GM19240 (cell line): ENCODE results near the gene LMO2.
A peak's percentile ranks its signal among the peaks of the same experiment; 100 is the strongest.
"Not testable (repeated sequence)": the region's sequence is repeated elsewhere in the genome, so short reads cannot be mapped to it uniquely, and the experiment has no call there.

Source experiments
- DNase-seq: peaks from one replicate; pipeline ENCODE4 v3.0.0; 2011; ENCODE audit warnings: low spot score; ENCODE audit not compliant: insufficient read length

The LMO2 gene

DNA sequence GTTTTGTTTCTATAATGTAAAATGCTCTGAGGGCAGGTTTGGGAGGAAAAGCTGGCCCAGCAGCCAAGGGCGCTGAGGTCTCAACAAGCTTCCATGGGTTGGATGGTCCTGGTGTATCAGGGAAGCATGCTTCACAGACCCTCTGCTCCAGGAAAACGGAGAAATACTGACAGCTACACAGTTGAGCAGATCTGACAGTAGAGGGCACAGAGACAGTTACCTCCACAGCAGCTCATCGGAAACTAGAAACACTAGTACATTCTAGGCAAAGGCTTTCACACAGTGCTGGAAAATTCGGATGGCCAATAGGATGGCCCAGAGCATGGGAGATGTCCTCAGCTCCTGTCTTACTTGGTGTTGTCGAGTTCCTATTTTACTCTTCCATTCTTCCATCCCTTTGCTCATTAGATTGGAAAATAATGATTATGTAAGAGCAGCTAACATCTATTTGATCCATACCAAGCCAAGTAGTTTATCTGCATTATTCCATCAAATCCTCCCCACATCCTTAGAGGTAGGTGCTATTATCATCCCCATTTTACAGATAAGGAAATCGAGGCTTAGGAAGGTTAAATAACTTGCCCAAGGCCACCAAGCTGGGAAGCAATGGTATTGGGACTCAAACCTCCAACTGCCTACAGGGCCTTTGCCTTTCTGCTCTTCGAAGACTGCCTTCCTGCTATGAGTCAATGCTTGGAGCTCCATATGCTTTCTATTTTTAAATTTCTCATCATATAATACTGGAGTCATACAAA, 28.3 kb downstream of the LMO2 start:
- no peak for DNase-seq

DNA sequence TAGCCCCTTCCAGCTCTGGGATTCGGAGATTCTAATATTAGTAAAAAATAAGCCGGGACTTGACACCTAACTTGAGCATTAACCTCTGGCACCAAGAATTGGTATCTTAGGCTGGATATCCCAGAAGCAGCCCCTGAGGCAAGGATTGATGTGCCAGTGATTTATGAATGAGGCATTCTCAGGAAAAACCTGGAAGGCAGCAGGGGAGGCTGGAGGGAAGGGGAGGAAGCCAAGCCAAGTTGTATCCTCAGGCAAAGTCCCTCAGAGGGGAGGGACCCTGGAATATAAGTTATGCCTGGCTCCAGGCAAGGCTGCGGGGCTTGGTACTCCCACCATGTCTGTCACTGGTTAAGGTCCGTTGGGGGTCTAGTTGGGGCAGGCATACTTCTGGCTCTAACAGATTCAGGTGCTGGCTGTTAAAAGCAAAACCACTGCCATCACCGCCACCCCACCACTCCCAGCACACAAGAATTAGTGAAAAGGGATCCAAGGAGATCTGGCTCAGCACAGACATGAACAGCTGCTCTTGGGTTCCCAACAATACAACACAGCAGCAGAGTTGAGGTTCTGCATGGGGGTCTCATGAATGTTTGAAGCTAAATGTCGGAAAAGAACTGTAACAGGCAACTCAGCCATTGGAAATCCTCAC, 29.8 kb downstream of the LMO2 start:
- DNase-seq, result no peak

DNA sequence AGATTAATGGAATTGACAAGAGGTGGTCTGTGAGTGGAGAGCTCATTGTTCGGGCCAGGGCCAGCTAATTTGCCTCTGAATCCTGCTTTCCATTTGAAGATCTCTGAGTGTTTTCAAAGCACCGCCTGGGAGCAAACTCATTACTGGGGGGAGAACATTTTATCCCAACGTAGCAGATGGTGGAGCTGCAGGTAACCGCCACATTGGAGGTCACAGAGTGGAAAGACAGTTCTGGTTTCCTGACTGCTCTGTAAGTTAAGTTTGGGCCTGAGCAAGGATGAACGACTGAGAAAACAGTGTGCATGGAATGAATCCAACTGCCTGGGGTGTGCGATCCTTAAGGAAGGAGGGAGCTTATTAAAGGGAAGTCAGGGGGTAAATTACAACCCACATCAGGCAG, 30.5 kb downstream of the LMO2 start:
- DNase-seq, result no peak

DNA sequence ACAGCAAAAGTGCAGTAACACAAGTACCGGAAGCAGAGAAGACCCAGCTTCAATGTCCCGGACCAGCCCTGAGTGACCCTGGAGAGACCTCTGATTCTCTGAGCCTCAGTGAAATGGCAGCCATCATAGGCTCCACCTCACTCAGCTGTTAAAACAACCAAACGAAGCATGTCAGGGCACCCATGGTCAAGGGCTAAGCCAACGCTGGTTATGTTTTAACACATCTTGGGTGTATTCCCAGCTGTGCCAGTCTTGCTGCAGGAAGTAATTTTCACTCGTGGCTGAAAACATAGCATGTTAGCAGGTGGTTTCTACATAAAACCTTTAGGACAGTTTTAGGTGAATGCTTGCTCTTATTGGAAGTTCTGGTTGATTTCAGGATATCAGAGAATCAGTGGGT, 30.9 kb downstream of the LMO2 start:
- DNase-seq, result no peak

DNA sequence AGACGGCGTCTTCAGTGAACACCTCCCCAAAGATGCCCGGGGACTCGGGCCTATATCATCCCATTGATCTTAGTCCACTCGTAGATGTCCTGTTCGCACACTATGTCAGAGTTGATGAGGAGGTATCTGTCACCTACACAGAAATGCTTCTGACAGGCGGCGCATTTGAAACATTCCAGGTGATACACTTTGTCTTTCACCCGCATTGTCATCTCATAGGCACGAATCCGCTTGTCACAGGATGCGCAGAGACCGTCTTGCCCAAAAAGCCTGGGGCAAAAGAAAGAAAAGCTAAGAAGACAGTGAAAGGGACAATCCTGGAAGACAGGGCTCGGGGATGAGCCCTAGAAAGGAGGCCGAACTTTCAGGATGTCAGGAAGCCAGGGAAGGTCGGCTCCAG, 32.6 kb downstream of the LMO2 start:
- no peak for DNase-seq

DNA sequence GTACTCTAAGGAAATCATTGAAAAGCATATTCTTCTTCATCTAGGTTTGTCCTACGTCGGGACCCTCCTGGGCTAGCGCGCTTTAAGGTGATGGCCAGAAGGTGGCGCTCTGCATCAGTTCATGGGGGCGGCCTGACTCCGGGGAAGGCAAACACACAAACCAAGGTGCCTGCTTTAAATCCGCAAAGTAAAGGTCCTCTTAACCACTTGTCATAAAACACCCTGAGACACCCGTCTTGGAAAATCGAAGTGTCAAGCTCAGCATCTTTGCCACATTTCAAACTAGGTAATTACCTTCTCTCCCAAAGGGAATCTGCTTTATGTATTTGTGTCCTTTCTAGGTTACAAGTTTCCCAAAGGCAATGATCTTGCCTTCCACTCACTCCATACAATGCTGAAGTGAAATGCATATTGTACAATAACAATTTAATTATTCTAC, 33.9 kb downstream of the LMO2 start:
- DNase-seq, result peak; percentile 58

DNA sequence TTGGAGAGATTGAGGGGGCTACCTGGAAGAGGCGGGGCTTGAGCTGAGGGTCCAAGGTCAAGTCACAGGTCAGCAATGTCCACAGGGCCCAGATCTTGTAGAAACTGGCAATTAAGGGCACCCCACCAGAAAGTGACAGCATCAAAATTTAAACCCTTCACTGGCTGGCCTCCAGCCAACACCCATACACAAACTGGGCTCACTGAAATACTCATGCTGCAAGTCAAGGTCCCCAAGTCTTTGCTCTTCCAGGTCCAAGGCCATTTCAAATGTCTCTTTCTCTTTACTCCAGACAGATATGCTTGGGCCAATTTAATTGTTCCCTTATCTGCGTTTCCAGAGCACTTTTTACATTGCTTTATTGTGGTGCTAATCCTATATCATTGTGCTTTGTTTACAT, 36.4 kb downstream of the LMO2 start:
- DNase-seq, result no peak

DNA sequence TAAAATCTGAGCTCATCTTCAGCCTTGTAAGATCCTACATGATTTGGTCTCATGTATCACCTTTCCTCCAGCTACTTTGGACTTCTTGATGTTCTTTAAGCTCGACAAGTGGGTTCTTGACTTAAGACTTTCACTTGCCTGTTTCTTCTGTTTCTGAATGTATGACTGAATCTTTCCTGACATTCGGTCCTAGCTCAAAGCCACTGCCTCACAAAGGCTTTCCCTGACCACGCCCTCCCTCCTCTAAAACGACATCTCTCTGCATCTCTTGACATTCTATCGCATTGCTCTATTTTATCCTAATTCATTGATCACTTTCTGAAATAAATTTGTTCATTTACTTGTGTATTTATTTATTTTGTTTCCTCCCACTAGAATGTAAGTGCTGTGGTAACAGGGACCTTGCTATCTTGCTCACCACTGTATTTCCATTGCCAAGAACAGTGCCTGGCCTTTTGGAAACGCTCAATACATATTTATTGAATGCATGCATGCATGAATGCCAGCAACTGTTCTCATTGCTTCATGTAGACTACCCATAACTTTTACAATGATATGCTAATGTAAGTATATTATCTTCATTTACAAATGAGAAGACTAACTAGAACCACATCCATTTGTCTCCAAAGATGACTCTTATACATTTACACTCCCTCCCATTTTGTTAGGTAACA, 43.0 kb downstream of the LMO2 start:
- DNase-seq, result no peak

DNA sequence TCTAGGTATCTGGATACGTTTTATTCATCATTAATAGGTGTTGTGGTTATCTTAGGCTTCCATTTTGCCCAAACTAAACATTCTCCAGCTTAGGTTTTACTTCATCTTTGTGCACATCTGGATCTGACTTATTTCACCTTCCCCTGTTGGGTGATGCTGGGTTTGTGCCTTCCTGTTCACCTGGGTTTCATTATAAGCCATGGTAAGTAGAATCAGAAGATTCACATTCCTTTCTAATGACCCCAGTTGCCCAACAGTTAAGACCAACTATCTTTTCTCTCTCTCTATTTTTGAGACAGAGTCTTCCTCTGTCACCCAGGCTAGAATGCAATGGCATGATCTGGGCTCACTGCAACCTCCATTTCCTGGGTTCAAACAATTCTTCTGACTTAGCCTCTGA, 44.6 kb downstream of the LMO2 start:
- no peak for DNase-seq

DNA sequence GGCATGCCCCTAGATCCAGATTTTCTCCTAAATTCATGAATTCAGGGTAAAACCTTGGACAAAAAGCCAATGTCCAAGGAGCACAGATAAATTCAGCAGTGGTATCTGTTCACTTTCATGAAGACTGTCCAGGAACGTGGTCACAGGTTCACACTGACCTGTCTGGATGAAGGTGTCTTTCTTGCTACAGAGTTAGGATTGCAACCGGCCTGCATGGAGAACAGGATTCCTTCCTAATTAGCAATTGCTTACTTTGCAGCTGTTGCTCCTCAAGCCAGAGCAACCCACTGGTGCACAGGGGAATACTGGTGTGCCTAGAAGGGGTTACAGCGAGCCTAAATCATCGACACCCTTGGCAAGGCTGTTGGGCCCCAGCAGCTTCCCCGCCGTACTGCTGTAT, 47.6 kb downstream of the LMO2 start:
- DNase-seq, result no peak

DNA sequence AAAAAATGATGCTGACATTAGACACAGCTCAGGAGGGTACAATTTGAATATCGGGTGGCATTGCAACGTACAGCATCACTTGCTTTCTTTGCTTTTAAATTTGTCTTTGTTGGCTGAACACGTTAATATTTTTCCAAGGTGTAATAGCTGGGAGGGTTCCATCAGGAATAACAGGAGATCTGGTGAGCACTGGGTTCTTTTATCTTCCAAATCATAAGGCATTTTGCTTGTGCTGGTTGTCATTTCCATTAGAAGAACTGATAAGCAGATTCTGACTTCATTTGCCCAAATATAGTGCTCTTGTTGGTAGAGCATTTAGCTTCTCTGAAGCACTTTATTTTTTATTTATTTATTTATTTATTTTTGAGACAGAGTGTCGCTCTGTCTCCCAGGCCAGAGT, 48.9 kb downstream of the LMO2 start:
- DNase-seq, result no peak

DNA sequence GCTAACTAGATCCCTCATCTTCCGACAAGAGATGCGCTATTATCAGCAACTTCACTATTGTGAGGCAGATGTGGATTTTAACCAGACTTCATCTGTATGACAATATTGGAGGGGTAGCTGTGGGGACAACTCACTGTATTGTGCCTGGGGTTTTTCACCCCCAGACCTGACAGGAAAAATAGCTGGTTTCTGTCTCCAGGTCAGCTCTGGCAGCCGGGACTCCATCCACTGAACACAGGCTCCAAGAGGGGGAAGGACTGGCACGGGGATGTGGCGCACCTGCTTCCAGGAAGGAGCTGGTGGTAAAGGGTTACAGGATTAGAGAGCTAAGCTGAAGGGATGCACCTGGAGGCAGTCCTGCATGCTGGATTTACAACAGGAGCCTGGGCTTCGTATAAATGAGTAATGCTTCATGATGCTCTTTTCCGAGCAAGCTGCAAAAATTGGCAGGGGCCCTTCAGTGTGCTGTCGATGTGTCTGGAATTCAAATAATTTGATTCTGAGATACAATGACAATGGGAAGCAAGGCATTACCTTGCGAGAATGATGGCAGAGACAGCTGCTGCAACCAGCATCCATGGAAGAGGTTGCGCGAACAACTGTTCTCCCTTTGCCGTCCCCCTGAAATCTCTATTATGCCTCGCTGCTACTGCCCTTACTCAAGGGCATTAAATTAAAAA, 49.5 kb downstream of the LMO2 start:
- DNase-seq, result no peak

DNA sequence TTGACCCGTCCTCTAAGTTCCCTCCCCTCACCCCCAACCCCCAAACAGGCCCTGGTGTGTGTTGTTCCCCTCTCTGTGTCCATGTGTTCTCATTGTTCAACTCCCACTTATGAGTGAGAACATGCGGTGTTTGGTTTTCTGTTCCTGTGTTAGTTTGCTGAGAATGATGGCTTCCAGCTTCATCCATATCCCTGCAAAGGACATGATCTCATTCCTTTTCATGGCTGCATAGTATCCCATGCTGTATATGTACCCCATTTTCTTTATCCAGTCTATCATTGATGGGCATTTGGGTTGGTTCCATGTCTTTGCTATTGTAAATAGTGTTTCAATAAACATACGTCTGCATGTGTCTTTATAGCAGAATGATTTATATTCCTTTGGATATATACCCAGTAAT, 53.6 kb downstream of the LMO2 start:
- DNase-seq, result not testable (repeated sequence)

DNA sequence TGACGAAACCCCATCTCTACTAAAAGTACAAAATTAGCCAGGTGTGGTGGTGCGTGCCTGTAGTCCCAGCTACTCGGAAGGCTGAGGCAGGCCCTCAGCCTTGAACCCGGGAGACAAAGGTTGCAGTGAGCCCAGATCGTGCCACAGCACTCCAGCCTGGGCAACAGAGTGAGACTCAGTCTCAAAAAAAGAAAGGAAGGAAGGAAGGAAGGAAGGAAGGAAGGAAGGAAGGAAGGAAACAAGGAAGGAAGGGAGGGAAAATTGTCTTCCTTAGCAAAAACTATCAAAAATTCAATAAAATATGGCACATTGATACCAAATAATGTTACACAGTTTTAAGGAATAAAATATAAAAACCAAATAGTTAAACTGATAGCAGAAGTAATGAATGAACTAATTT, 54.5 kb downstream of the LMO2 start:
- not testable (repeated sequence) for DNase-seq

DNA sequence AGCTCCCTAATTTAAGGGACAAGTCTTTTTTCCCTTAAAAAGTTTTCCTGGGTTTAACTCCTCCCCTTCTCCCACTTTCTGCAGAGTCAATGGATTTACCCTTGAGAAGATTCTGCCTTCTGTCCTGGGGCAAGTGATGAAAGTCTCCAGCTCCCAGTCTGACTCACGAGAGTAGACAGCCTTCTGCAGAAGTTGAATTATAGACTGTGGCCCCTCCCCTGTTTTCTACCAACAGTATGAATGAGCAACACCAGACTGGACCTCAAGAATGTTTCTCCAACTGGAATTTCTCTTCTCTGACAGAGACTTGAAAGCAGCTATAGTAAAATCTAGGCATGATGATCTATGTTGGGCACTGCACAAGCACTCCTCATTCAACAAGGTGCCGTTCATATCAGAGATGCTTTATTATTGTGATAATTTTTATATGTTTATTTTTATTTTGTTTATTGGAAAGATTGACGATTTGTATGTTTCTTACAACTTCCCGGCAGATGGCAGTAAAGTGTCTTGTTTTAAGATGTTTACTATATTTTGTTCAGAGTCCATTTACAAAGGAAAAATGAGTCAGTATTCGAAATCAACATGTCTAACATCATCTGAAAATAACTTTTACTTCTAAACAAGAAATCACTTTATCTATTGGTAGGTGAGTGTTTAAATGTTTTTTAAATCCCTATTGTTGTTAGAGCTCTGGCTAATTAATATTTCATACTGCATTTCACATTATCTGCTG, 56.6 kb downstream of the LMO2 start:
- DNase-seq, result no peak

DNA sequence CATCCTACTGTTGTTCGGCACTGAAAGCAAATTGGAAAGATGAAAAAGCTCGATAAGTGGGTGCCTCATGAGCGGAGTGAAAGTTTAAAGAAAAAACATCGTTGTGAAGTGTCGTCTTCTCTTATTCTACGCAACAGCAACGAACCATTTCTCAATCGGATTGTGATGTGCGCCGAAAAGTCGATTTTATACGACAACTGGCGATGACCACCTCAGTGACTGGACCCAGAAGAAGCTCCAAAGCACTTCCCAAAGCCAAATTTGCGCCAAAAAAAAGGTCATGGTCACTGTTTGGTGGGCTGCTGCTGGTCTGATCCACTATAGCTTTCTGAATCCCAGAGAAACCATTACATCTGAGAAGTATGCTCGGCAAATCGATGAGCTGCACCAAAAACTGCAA, 59.2 kb downstream of the LMO2 start:
- no peak for DNase-seq

DNA sequence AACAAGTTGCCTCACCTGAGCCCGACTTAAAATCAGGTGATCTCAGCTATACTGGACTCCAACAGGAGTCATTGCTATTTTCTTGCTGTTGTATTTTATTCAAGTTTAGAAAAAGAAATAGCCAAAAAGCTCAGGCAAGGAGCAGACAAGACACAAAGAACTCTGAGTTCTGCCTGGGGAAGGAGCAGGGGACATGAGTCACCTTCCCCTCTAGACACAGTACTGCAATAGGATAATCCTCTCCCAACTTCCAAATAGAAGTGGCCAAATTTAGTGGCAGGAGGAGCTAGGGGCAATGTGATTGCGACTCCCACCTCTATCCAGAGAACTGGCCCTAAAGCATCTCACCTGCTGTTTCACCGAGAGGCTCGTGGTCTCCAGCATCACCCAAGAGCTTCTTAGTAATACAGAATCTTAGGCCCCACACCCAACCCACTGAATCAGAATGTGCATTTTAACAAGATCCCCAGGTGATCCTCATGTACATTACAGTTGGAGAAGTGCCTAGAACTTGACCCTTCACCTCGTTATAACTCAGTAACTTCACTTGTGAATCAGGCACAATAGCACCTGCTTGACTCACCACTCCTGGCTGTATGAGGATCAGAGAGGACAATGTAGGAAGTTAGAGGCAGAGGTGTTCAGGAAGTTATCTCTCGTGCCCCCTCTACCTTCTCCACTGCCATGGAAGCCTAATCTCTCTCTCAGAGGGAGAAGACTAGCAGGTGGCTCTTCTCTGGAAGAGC, 60.8 kb downstream of the LMO2 start:
- no peak for DNase-seq

DNA sequence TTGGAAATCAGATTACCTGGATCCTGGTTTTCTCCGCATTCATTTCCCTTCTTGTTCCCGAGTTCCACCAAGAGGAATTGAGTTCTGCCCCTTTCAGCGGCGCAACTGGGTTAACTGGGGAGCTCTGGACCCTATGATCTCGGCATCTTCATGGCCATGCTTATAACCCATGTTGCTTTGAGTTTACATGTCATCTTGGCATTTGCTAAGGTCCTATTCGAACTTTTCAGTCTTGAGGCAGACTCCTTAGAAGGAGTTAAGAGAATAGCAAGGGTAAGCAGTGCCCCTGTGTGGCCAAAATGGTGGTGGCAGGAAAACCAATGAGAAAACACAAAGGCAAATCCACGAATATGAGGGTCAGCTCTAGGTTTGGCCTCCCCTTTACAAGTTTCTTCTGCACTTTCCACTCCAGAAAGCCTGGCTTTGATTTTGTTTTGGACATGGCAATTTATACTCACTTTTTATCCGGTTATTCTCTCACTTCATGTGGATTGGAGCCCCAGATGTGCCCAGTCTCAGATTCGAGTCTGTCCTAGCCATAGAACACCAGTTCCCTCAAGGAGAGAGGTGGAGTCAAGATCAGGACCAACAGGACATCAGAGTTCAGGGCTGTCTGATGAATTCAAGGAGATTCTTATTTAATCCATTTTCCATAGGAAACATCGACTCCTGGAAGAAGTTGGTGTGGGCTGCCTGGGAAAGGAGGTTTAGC, 62.3 kb downstream of the LMO2 start:
- peak; percentile 45 for DNase-seq

DNA sequence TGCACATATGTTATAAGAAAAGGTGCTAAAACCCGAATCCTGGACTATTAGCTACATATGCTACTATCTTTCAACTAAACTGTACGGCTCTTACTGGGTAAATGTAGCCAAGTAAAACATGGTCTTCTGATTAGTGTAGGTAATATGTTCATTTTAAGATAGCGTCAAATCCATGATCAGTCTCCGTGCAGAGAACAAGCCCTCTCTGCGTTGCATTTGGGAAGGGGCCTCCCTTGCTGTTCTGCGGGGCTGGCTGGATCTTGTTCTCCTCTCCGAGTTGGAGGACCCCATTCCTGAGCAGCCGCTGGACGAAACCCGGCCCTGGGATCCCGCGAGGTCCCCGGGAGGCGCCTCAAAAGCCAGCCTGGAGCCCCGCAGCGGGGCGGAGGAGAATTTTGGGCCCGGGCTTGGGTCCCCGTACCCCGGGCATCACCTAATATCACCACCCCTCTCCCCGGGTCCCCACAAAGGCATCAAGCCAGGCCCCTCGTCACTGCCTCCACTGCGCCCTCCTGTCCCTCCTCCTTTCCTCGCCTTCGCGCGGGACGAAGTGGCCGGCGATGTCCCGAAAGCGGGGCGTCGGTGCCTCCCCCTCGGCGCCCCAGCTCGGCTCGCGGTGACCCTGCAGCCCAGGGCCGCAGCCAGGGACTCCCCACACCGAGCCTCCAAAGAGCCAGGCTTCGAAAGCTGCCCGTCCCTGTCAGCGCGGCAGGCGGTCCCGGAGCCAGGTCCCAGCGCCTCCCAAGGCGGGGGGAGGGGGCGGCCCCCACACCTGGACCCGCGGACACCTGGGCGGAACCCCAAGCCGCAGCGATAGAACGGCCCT, 63.1 kb downstream of the LMO2 start:
- no peak for DNase-seq
